NCI-H1105 treated with DMSO at 0.1 percent for 48 hours (cell line): ENCODE measurements around the gene ATP6V0B.

Experiments used
- DNase-seq: peaks from one replicate; lab custom pipeline; 2025; lab: John Stamatoyannopoulos, UW

Gene ATP6V0B

GRCh38 chr1:43946236-43947060 lies 28.3 kb upstream of the ATP6V0B start, which contains the start of gene IPO13:
IPO13 (plus strand) TSS chr1:43946950; CDS start chr1:43947601, 651 bp downstream.
- peak; percentile 94 for DNase-seq

- no peak for DNase-seq
Observed at GRCh38 chr1:43947061-43947873, 27.5 kb upstream of the ATP6V0B start.

- no peak for DNase-seq
Observed at GRCh38 chr1:43947874-43948437, 26.8 kb upstream of the ATP6V0B start.

GRCh38 chr1:43949678-43950077 lies 25.1 kb upstream of the ATP6V0B start:
- no peak for DNase-seq

GRCh38 chr1:43951021-43951985 lies 23.5 kb upstream of the ATP6V0B start:
- no peak for DNase-seq

GRCh38 chr1:43952731-43953346 lies 21.9 kb upstream of the ATP6V0B start:
- peak; percentile 98 for DNase-seq

GRCh38 chr1:43953361-43953760 lies 21.4 kb upstream of the ATP6V0B start:
- DNase-seq = no peak

- no peak for DNase-seq
Observed at GRCh38 chr1:43954036-43954435, 20.7 kb upstream of the ATP6V0B start.

GRCh38 chr1:43956234-43956633 lies 18.5 kb upstream of the ATP6V0B start:
- no peak for DNase-seq

- DNase-seq = no peak
Observed at GRCh38 chr1:43957407-43958040, 17.2 kb upstream of the ATP6V0B start.

- no peak for DNase-seq
Observed at GRCh38 chr1:43958351-43959255, 16.2 kb upstream of the ATP6V0B start.

GRCh38 chr1:43960798-43961197 lies 14.0 kb upstream of the ATP6V0B start:
- DNase-seq = no peak

- no peak for DNase-seq
Observed at GRCh38 chr1:43961692-43962091, 13.1 kb upstream of the ATP6V0B start.

GRCh38 chr1:43962324-43962723 lies 12.4 kb upstream of the ATP6V0B start:
- DNase-seq = no peak

GRCh38 chr1:43963006-43963405 lies 11.8 kb upstream of the ATP6V0B start:
- DNase-seq = no peak

GRCh38 chr1:43963890-43964289 lies 10.9 kb upstream of the ATP6V0B start:
- DNase-seq = no peak

- DNase-seq = no peak
Observed at GRCh38 chr1:43965316-43965715, 9.4 kb upstream of the ATP6V0B start.

- no peak for DNase-seq
Observed at GRCh38 chr1:43968348-43968948, 6.3 kb upstream of the ATP6V0B start.

GRCh38 chr1:43969416-43969745 lies 5.4 kb upstream of the ATP6V0B start:
- no peak for DNase-seq
